ENCODE data around the gene KLRC2. TPM values are rescaled to one million over a fixed set of nuclear protein-coding genes. Genes with fewer than 3 reads are reported as not detected.
"Not testable (repeated sequence)": the region's sequence is repeated elsewhere in the genome, so short reads cannot be mapped to it uniquely, and the experiment has no call there.

The KLRC2 gene
- polyA plus RNA-seq, 3 donors from 2014 or later = 34.5 to 112 (median 38.2) TPM

DNA sequence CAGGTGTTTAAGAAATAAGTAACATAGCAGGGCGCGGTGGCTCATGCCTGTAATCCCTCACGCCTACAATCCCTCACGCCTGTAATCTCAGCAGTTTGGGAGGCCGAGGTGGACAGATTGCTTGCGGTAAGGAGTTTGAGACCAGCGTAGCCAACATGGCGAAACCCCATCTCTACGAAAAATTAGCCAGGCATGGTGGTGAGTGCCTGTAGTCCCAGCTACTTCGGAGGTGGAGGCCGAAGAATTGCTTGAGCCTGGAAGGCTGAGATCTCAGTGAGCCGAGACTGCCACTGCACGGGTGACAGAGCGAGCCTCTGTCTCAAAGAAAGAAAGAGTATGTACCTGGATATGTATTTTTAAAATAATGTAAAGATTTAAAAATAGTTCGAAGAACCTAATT, 39.6 kb downstream of the KLRC2 start:
- not testable (repeated sequence) for DNase-seq, H3K9me3 Mint-ChIP-seq
- Mint-ChIP-seq H3K4me1 (peaks cover 83 to 100% of the 10 kb centered on the region in 2 donors), H3K36me3 (peaks cover 12 to 22% (median 13%) of the 10 kb centered on the region in 3 donors), H3K27me3 (ENCODE audit: low read depth in 3 of 3) (peaks cover 4 to 18% (median 7%) of the 10 kb centered on the region in 3 donors), H3K4me3 (peak overlapping the region; percentile 6 to 82 (median 12)), H3K27ac (peak overlapping the region; percentile 89 to 99 (median 96))

GRCh38 chr12:10395390-10395998, 40.3 kb downstream of the KLRC2 start:
- peaks cover 8 to 18% (median 10%) of the 10 kb centered on the region in 3 donors for H3K36me3 Mint-ChIP-seq
- peak overlapping the region; percentile 64 to 82 (median 73) for H3K4me3 Mint-ChIP-seq
- H3K9me3 Mint-ChIP-seq = no peaks in the 10 kb centered on the region
- peaks cover 4 to 18% (median 7%) of the 10 kb centered on the region in 3 donors for H3K27me3 Mint-ChIP-seq (ENCODE audit: low read depth in 3 of 3)
- H3K27ac Mint-ChIP-seq = peak overlapping the region; percentile 89 to 99 (median 96)
- peak; percentile 74 to 83 (median 83) for DNase-seq
- H3K4me1 Mint-ChIP-seq = peaks cover 80 to 97% of the 10 kb centered on the region in 2 donors

- H3K4me1 Mint-ChIP-seq = peaks cover 81 to 97% of the 10 kb centered on the region in 2 donors
- peaks cover 3 to 15% (median 8%) of the 10 kb centered on the region in 3 donors for H3K36me3 Mint-ChIP-seq
- H3K27ac Mint-ChIP-seq = peak overlapping the region; percentile 89 to 99 (median 96)
- DNase-seq = peak; percentile 61 to 66 (median 66)
- peaks cover 4 to 18% (median 6%) of the 10 kb centered on the region in 3 donors for H3K27me3 Mint-ChIP-seq (ENCODE audit: low read depth in 3 of 3)
- H3K9me3 Mint-ChIP-seq = not testable (repeated sequence)
- peak overlapping the region; percentile 64 to 82 (median 73) for H3K4me3 Mint-ChIP-seq
Observed at GRCh38 chr12:10394531-10395152, 41.2 kb downstream of the KLRC2 start.

- H3K4me1 Mint-ChIP-seq = peaks cover 74 to 84% of the 10 kb centered on the region in 2 donors
Observed at GRCh38 chr12:10393291-10393690, 42.5 kb downstream of the KLRC2 start.

GRCh38 chr12:10392394-10392930, 43.3 kb downstream of the KLRC2 start:
- Mint-ChIP-seq H3K27ac (peak overlapping the region; percentile 89 to 99 (median 96)), H3K36me3 (peaks cover 8 to 19% (median 19%) of the 10 kb centered on the region in 3 donors), H3K9me3 (peaks cover 0 to 1% (median 0%) of the 10 kb centered on the region in 6 donors), H3K27me3 (ENCODE audit: low read depth in 3 of 3) (peaks cover 6 to 13% (median 6%) of the 10 kb centered on the region in 3 donors), H3K4me3 (peak overlapping the region; percentile 69 to 86 (median 82)), H3K4me1 (peaks cover 66 to 75% of the 10 kb centered on the region in 2 donors)
- peak; percentile 79 to 83 (median 81) for DNase-seq

More at GRCh38 chr12:10393291-10393690, 42.5 kb downstream of the KLRC2 start:
- peaks cover 6 to 22% (median 17%) of the 10 kb centered on the region in 3 donors for H3K36me3 Mint-ChIP-seq
- peak overlapping the region; percentile 89 to 99 (median 96) for H3K27ac Mint-ChIP-seq
- no peak for DNase-seq
- peak overlapping the region; percentile 25 to 82 (median 46) for H3K4me3 Mint-ChIP-seq
- peaks cover 6 to 20% (median 6%) of the 10 kb centered on the region in 3 donors for H3K27me3 Mint-ChIP-seq (ENCODE audit: low read depth in 3 of 3)
- peaks cover 0 to 1% (median 0%) of the 10 kb centered on the region in 6 donors for H3K9me3 Mint-ChIP-seq

GRCh38 chr12:10390991-10391390, 44.8 kb downstream of the KLRC2 start:
- H3K27me3 Mint-ChIP-seq (ENCODE audit: low read depth in 3 of 3); DNase-seq; H3K9me3 Mint-ChIP-seq: not testable (repeated sequence)
- Mint-ChIP-seq H3K27ac (peak overlapping the region; percentile 75 to 95 (median 85)), H3K36me3 (peaks cover 19 to 32% (median 31%) of the 10 kb centered on the region in 3 donors), H3K4me3 (peak overlapping the region; percentile 40 to 58 (median 49)), H3K4me1 (peaks cover 59 to 61% of the 10 kb centered on the region in 2 donors)

DNA sequence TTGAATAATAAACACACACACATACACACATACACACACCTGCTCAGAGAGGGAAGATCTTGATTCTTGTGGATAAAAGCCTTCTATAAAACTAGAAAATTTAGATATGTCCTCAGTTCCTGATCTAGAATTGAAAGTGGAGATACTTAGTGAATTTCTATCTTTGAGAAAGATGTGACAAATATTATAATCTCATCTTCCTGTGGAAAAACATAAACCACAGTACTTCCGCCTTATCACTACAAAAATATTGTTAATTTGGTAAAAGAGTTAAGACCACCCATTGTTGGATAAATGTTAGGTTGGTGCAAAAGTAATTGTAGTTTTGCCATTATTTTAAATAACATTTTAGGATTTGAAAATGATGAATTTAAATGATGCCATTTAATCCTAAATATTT, 45.9 kb downstream of the KLRC2 start, which contains the start of gene KLRK1:
TSS of gene KLRK1 (minus strand) at position 138 of the 400 bp plus-strand sequence. CDS start 1,231 bp downstream, outside the sequence.
- Mint-ChIP-seq H3K4me1 (peaks cover 50 to 58% of the 10 kb centered on the region in 2 donors), H3K27me3 (ENCODE audit: low read depth in 3 of 3) (peaks cover 4 to 8% (median 4%) of the 10 kb centered on the region in 3 donors), H3K9me3 (peaks cover 0 to 1% (median 0%) of the 10 kb centered on the region in 6 donors), H3K36me3 (peaks cover 28 to 43% (median 40%) of the 10 kb centered on the region in 3 donors), H3K27ac (peak within 1 kb of the TSS; percentile 90 to 96 (median 93)), H3K4me3 (peak within 1 kb of the TSS; percentile 88 to 97 (median 93))
- no peak for DNase-seq

DNA sequence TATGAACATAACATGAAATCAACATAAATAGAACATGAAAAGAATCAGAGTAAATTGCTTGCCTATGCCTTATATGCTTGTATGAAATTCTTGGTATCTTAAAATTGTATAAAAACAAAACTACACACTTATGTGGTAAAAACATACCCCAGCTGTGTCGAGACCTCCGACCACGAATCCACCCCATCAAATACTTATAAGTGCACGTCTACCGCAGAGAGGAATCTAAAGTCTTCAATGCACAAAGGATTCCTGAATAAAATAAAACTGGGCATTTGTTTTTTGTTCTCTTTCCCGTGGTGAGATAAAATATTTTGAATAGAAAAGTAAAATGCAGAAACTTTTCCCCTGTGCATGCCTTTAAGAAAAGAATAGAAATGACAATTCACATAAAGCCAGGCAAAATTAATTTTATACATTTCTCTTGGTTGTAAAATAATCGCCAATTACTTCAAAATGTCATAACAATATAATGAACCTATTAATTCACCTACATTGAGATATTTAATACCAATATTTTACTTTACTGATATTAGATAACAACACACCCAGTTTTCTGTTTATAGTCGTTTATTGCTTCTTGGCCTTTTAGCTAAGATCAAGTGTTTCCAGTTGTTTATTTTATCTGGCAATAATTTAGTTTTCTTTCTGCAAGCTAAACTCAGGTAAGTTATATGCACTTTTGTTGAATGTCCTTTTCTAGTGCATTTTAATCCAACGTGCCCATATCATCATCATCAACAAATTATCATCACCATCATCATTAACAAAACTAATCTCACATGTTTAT, 47.0 kb downstream of the KLRC2 start:
- peaks cover 39 to 54% (median 49%) of the 10 kb centered on the region in 3 donors for H3K36me3 Mint-ChIP-seq
- H3K4me3 Mint-ChIP-seq = peak overlapping the region; percentile 88 to 97 (median 93)
- no peak for DNase-seq
- peak overlapping the region; percentile 90 to 96 (median 93) for H3K27ac Mint-ChIP-seq
- peaks cover 2 to 8% (median 4%) of the 10 kb centered on the region in 3 donors for H3K27me3 Mint-ChIP-seq (ENCODE audit: low read depth in 3 of 3)
- peaks cover 0 to 1% (median 0%) of the 10 kb centered on the region in 6 donors for H3K9me3 Mint-ChIP-seq
- peaks cover 39 to 59% of the 10 kb centered on the region in 2 donors for H3K4me1 Mint-ChIP-seq

DNA sequence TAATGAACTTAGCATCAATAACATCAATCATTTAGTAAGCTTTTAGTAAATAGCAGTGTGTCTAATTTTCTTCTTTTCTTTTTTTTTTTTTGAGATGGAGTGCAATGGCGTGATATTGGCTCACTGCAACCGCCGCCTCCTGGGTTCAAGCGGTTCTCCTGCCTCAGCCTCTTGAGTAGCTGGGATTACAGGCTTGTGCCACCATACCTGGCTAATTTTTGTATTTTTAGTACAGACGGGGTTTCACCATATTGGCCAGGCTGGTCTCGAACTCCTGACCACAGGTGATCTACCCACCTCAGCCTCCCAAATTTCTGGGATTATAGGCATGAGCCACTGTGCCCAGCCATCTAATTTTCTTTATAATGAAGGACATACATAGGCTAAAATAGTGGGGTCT, 48.3 kb downstream of the KLRC2 start:
- H3K36me3 Mint-ChIP-seq = peaks cover 51 to 66% (median 61%) of the 10 kb centered on the region in 3 donors
- H3K4me1 Mint-ChIP-seq = peaks cover 26 to 58% of the 10 kb centered on the region in 2 donors
- not testable (repeated sequence) for DNase-seq; H3K9me3 Mint-ChIP-seq; H3K27me3 Mint-ChIP-seq (ENCODE audit: low read depth in 3 of 3)
- H3K4me3 Mint-ChIP-seq = peak overlapping the region; percentile 88 to 97 (median 93)
- peak overlapping the region; percentile 87 to 96 (median 92) for H3K27ac Mint-ChIP-seq

DNA sequence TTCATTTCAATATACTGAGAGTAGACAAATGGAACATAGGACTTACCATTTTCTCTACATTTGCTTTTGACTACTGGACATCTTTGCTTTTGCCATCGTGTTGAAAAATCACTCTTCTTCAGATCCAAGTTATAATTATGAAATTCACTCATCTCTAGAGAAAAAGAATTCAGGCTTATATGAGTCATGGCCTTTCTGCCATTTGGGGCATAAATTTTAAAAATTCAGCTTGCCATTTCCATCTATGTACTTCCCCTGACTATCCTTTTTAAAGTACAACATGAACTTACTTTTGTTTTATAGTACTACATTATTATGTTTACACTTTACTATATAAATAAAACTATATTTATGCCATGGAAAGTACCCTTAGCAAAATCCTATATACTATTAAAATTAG, 49.0 kb downstream of the KLRC2 start:
- H3K9me3 Mint-ChIP-seq = peaks cover 0 to 1% (median 0%) of the 10 kb centered on the region in 6 donors
- H3K4me1 Mint-ChIP-seq = peaks cover 19 to 58% of the 10 kb centered on the region in 2 donors
- H3K4me3 Mint-ChIP-seq = peak overlapping the region; percentile 88 to 97 (median 93)
- peak overlapping the region; percentile 90 to 96 (median 93) for H3K27ac Mint-ChIP-seq
- H3K36me3 Mint-ChIP-seq = peaks cover 51 to 72% (median 63%) of the 10 kb centered on the region in 3 donors
- no peak for DNase-seq
- H3K27me3 Mint-ChIP-seq (ENCODE audit: low read depth in 3 of 3) = peaks cover 2 to 4% (median 4%) of the 10 kb centered on the region in 3 donors

- Mint-ChIP-seq H3K9me3 (peaks cover 0 to 1% (median 0%) of the 10 kb centered on the region in 6 donors), H3K4me3 (peak overlapping the region; percentile 88 to 97 (median 93)), H3K27ac (peak overlapping the region; percentile 89 to 99 (median 94)), H3K36me3 (peaks cover 62 to 87% (median 78%) of the 10 kb centered on the region in 3 donors), H3K27me3 (ENCODE audit: low read depth in 3 of 3) (peaks cover 2 to 9% (median 4%) of the 10 kb centered on the region in 3 donors), H3K4me1 (peaks cover 6 to 65% of the 10 kb centered on the region in 2 donors)
- DNase-seq = no peak
Observed at GRCh38 chr12:10385166-10385613, 50.6 kb downstream of the KLRC2 start.

GRCh38 chr12:10384191-10384590, 51.6 kb downstream of the KLRC2 start:
- Mint-ChIP-seq H3K27me3 (ENCODE audit: low read depth in 3 of 3) (peaks cover 1 to 10% (median 6%) of the 10 kb centered on the region in 3 donors), H3K27ac (peak overlapping the region; percentile 89 to 99 (median 94)), H3K4me3 (peak overlapping the region; percentile 88 to 97 (median 93)), H3K9me3 (peaks cover 0 to 1% (median 0%) of the 10 kb centered on the region in 6 donors), H3K36me3 (peaks cover 68 to 86% (median 75%) of the 10 kb centered on the region in 3 donors), H3K4me1 (peaks cover 0 to 69% of the 10 kb centered on the region in 2 donors)
- DNase-seq = no peak
